GM12878 (cell line): ENCODE results near the gene CCDC85B. TPM values are rescaled to one million over a fixed set of nuclear protein-coding genes. Genes with fewer than 3 reads are reported as not detected.

ENCODE experiments used
- ATAC-seq: fragments of 200-7000 bp; cut with Tn5 transposase; 3 replicates; pipeline ENCODE4 v1.9.1; 2020; ENCODE audit warnings: mild to moderate bottlenecking, moderate library complexity
- BruUV-seq: library from RNA; stranded (reverse); fragments of 400-500 nt; replicated peaks from 2 replicates; lab custom pipeline; 2021; lab: Mats Ljungman, UMichigan
- CTCF ChIA-PET: fragments of 300-600 bp; sonication (Branson Sonifier 250); formaldehyde crosslinking; extraction: SDS; loops from one replicate; lab custom pipeline; 2021; ENCODE audit warnings: inconsistent platforms; lab: Yijun Ruan, JAX
- POLR2A ChIA-PET: fragments of 350-600 bp; formaldehyde crosslinking; extraction: SDS; loops from one replicate; lab custom pipeline; 2021; ENCODE audit warnings: inconsistent platforms; lab: Charles Lee
- RAD21 ChIA-PET: fragments of 300-600 bp; sonication (Branson Sonifier 250); formaldehyde crosslinking; loops from one replicate; lab custom pipeline; 2023; ENCODE audit warnings: antibody characterized with exemption; ENCODE audit not compliant: unreplicated experiment; lab: Charles Lee
- SMC1A ChIA-PET: fragments of 300-600 bp; sonication (Branson Sonifier 250); formaldehyde crosslinking; loops from one replicate; lab custom pipeline; 2023; ENCODE audit not compliant: unreplicated experiment, uncharacterized antibody; lab: Charles Lee
- DNase-seq: peaks from one replicate; pipeline ENCODE4 v3.0.0-alpha.2; 2011; ENCODE audit warnings: low read depth, low spot score
- FAIRE-seq: peaks from 3 replicates; lab custom pipeline; 2011; peaks lifted over from hg19 to GRCh38; lab: Jason Lieb, UNC
- H2AFZ ChIP-seq: 2 replicates; pipeline ENCODE4 v1.6.0; 2011; ENCODE audit warnings: low read depth, low read length, control low read depth; ENCODE audit not compliant: control insufficient read depth
- H3K27ac ChIP-seq: 2 replicates; pipeline ENCODE4 v1.5.1; 2011; ENCODE audit warnings: control low read depth; ENCODE audit not compliant: control insufficient read depth, insufficient read depth
- H3K27me3 ChIP-seq, 2 experiments: replicated peaks in 1 of 2; 2 replicates each; pipeline versions ENCODE4 v1.6.0 to v1.6.1; 2011; ENCODE audit warnings: low read length in 1 of 2; ENCODE audit not compliant: control insufficient read depth in 2 of 2, insufficient read depth in 2 of 2
- H3K36me3 ChIP-seq, 2 experiments: 2 replicates each; pipeline ENCODE4 v1.5.1; 2011; ENCODE audit warnings: low read length in 1 of 2; ENCODE audit not compliant: control insufficient read depth in 2 of 2, insufficient read depth in 2 of 2
- H3K4me1 ChIP-seq: 2 replicates; pipeline ENCODE4 v1.6.1; 2011; ENCODE audit warnings: mild to moderate bottlenecking, low read length, moderate library complexity, mixed read lengths; ENCODE audit not compliant: control insufficient read depth, insufficient read depth
- H3K4me2 ChIP-seq: 2 replicates; pipeline ENCODE4 v1.6.0; 2011; ENCODE audit warnings: control low read depth; ENCODE audit not compliant: control insufficient read depth, insufficient read depth
- H3K4me3 ChIP-seq: fragments of 200-600 bp; sonication (generic); 2 replicates; pipeline ENCODE4 v1.5.1; 2016
- H3K79me2 ChIP-seq: 2 replicates; pipeline ENCODE4 v1.6.0; 2011; ENCODE audit warnings: low read length; ENCODE audit not compliant: control insufficient read depth, insufficient read depth
- H3K9ac ChIP-seq: 2 replicates; pipeline ENCODE4 v1.8.0; 2011; ENCODE audit warnings: low read length, control low read depth, mixed read lengths; ENCODE audit not compliant: control insufficient read depth, insufficient read depth
- H3K9me3 ChIP-seq: replicated peaks from 3 replicates; pipeline ENCODE4 v1.5.1; 2011; ENCODE audit warnings: mild to moderate bottlenecking, low read length; ENCODE audit not compliant: control insufficient read depth, insufficient read depth
- H4K20me1 ChIP-seq: 2 replicates; pipeline ENCODE4 v1.6.0; 2011; ENCODE audit not compliant: control insufficient read depth, insufficient read depth
- KDM1A ChIP-seq: fragments of 200-600 bp; sonication (generic); IDR thresholded peaks from 2 replicates; pipeline ENCODE4 v1.6.1; 2016; ENCODE audit warnings: borderline replicate concordance
- POLR2A ChIP-seq: IDR thresholded peaks from 2 replicates; pipeline ENCODE4 v1.6.1; 2011; ENCODE audit warnings: low read depth, mild to moderate bottlenecking, low read length
- RELA ChIP-seq: fragments of 450-650 bp; IDR thresholded peaks from 2 replicates; pipeline ENCODE4 v1.8.0; 2014; ENCODE audit warnings: borderline replicate concordance; ENCODE audit not compliant: partially characterized antibody
- SMAD5 ChIP-seq: IDR thresholded peaks from 2 replicates; pipeline ENCODE4 v1.6.1; 2016; ENCODE audit warnings: antibody characterized with exemption, low read depth
- SRF ChIP-seq, 2 experiments: IDR thresholded peaks; 2 replicates each; pipeline ENCODE4 v1.6.1; 2011; ENCODE audit warnings: low read depth in 2 of 2, low read length in 2 of 2, mild to moderate bottlenecking in 1 of 2, moderate library complexity in 1 of 2
- WGBS: methylation state at CpG from one replicate; pipeline ENCODE4 v1.1.6; 2016; ENCODE audit warnings: low lambda C conversion rate; ENCODE audit not compliant: insufficient replicate concordance, insufficient coverage; ENCODE audit errors: missing lambda C conversion rate; 5-methylcytosine and 5-hydroxymethylcytosine counted together
- in situ Hi-C: fragments of 300-500 bp; cut with MboI; formaldehyde crosslinking; loops from 9 replicates; pipeline ENCODE4 v1.14.3; 2018; ENCODE audit warnings: mixed read lengths
- intact Hi-C: fragments of 100-400 bp; cut with micrococcal nuclease; formaldehyde crosslinking; loops from one replicate; pipeline ENCODE4 v1.14.2; 2022; ENCODE audit not compliant: unreplicated experiment
- polyA plus RNA-seq, 11 experiments: library from polyadenylated mRNA; depleted of rRNA in 4 of 11; unstranded in 6 of 11; stranded (reverse) in 5 of 11; fragments of >200 nt; fragmentation: Nextera tagmentation in 4 of 11; fragmentation: Illumina TruSeq in 1 of 11; extraction: Ambion mirVana in 4 of 11; extraction: Trizol in 1 of 11; gene quantifications; 1 replicate in 1 of 11; 2 replicates in 10 of 11; pipeline versions ENCODE4 v1.2.1 to v1.2.3, GENCODE V29; 2011 to 2016; ENCODE audit warnings: inconsistent platforms in 2 of 11, missing spikeins in 2 of 11, low read depth in 1 of 11
- total RNA-seq, 4 experiments: library from RNA; depleted of rRNA in 3 of 4; stranded (reverse); fragments of >200 nt in 3 of 4; fragmentation: Illumina TruSeq in 1 of 4; extraction: Trizol in 1 of 4; gene quantifications; 2 replicates each; pipeline versions ENCODE4 v1.2.1 to v1.2.3, GENCODE V29; 2013 to 2021
- TF ChIP-seq, protein P1 (sequence below): fragments of 450-650 bp; formaldehyde crosslinking; IDR thresholded peaks from 2 replicates; pipeline ENCODE4 v1.4.0; 2022; ENCODE audit warnings: mild to moderate bottlenecking, moderate library complexity

Gene CCDC85B
- total and polyA plus RNA-seq, 10 of the 15 experiments (the other 5 are each of a cell fraction or from before 2014, with no cell fraction given): 0.32 to 114 (median 49.5) TPM

- H3K4me1 ChIP-seq: peaks cover 36% of the 10 kb centered on the region
- CTCF ChIA-PET: interaction anchor here (0.9 to 2.1 kb wide), 3 partner anchors 25 to 71 kb away, joined by 3 to 9 read pairs (median 4); no protein-coding TSS in a partner anchor
- no peak for ATAC-seq
- intact Hi-C loops (no loop called here), in situ Hi-C loops (no loop called here)
- H3K4me2 ChIP-seq: peak overlapping the region; percentile 87
- POLR2A ChIA-PET: interaction anchor here (1.0 to 2.5 kb wide), 4 partner anchors 26 to 59 kb away, joined by 3 to 17 read pairs (median 7); partner anchors contain the start of genes CCDC85B and FIBP
- no peaks in the 10 kb centered on the region for H3K27me3 ChIP-seq
- no peak overlapping the region; the same call in 1 of the 2 replicates for H3K4me3 ChIP-seq
- no TSS peak for BruUV-seq
- RAD21 ChIA-PET: no interaction called here
- no peaks in the 10 kb centered on the region for H3K9me3 ChIP-seq
- no peak overlapping the region for H2AFZ ChIP-seq
- no peak for FAIRE-seq
- no peak for DNase-seq
- WGBS: 94% methylated on average over 3 of the region's 3 CpGs
- SMC1A ChIA-PET: interaction anchor here (1.7 kb wide), 1 partner anchor 23 kb away, joined by 6 read pairs; no protein-coding TSS in a partner anchor
- no peaks in the 10 kb centered on the region; a peak in 1 of 4 replicates for H3K36me3 ChIP-seq
- H3K27ac ChIP-seq: no peak overlapping the region
- TF ChIP-seq SMAD5 (0 out of 2 replicates have a peak, but pooled peaks have one; percentile 2), KDM1A (no peak)
- H4K20me1 ChIP-seq: no peaks in the 10 kb centered on the region
- peaks cover 34% of the 10 kb centered on the region for H3K79me2 ChIP-seq
- no peak overlapping the region for H3K9ac ChIP-seq
Measured at GRCh38 chr11:65917077-65917433, 26.6 kb downstream of the CCDC85B start.

GRCh38 chr11:65917434-65918210 lies 27.1 kb downstream of the CCDC85B start:
- intact Hi-C loops (loop anchor here (2.0 kb wide), 1 partner anchor 43 kb away; the partner anchor contains the start of gene SART1), in situ Hi-C loops (no loop called here)
- H3K9me3 ChIP-seq: no peaks in the 10 kb centered on the region
- H3K4me1 ChIP-seq: peaks cover 30% of the 10 kb centered on the region
- peak overlapping the region; percentile 82 for H3K4me3 ChIP-seq
- SMC1A ChIA-PET: interaction anchor here (0.7 to 1.7 kb wide), 3 partner anchors 19 to 28 kb away, joined by 3 to 6 read pairs (median 5); no protein-coding TSS in a partner anchor
- RAD21 ChIA-PET: interaction anchor here (1.0 to 1.1 kb wide), 3 partner anchors 24 to 58 kb away, joined by 3 to 4 read pairs (median 4); partner anchors contain the start of genes CCDC85B and MUS81
- peak overlapping the region; percentile 99 for H3K9ac ChIP-seq
- H3K36me3 ChIP-seq: no peaks in the 10 kb centered on the region; a peak in 2 of 4 replicates
- H3K27me3 ChIP-seq: no peaks in the 10 kb centered on the region
- no TSS peak for BruUV-seq
- TF ChIP-seq RELA (no peak), POLR2A (peak; percentile 54), SRF (IDR thresholded peaks at IDR 0.05; ENCODE audit: low read depth in 2 of 2, low read length in 2 of 2) (0 out of 4 replicates have a peak, but pooled peaks of 1 of the 2 experiments have one; percentile 3)
- TF ChIP-seq, protein P1, sequence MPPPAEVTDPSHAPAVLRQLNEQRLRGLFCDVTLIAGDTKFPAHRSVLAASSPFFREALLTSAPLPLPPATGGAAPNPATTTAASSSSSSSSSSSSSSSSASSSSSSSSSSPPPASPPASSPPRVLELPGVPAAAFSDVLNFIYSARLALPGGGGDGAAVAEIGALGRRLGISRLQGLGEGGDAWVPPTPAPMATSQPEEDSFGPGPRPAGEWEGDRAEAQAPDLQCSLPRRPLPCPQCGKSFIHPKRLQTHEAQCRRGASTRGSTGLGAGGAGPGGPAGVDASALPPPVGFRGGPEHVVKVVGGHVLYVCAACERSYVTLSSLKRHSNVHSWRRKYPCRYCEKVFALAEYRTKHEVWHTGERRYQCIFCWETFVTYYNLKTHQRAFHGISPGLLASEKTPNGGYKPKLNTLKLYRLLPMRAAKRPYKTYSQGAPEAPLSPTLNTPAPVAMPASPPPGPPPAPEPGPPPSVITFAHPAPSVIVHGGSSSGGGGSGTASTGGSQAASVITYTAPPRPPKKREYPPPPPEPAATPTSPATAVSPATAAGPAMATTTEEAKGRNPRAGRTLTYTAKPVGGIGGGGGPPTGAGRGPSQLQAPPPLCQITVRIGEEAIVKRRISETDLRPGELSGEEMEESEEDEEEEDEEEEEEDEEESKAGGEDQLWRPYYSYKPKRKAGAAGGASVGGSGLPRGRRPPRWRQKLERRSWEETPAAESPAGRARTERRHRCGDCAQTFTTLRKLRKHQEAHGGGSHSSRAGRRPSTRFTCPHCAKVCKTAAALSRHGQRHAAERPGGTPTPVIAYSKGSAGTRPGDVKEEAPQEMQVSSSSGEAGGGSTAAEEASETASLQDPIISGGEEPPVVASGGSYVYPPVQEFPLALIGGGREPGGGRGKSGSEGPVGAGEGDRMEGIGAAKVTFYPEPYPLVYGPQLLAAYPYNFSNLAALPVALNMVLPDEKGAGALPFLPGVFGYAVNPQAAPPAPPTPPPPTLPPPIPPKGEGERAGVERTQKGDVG: 0 out of 2 replicates have a peak, but pooled peaks have one; percentile 19
- POLR2A ChIA-PET: interaction anchor here (0.6 to 2.5 kb wide), 8 partner anchors 16 to 351 kb away, joined by 3 to 17 read pairs (median 6); partner anchors contain the start of genes CCDC85B, FIBP and FOSL1
- no peak overlapping the region for H2AFZ ChIP-seq
- CTCF ChIA-PET: interaction anchor here (0.7 to 2.1 kb wide), 9 partner anchors 11 to 206 kb away, joined by 3 to 9 read pairs (median 4); partner anchors contain the start of genes CCDC85B and KAT5
- no peak for DNase-seq
- H3K4me2 ChIP-seq: peak overlapping the region; percentile 87
- no peak for ATAC-seq
- H3K27ac ChIP-seq: peak overlapping the region; percentile 91
- 92% methylated on average over 35 of the region's 35 CpGs for WGBS
- H4K20me1 ChIP-seq: no peaks in the 10 kb centered on the region
- no peak for FAIRE-seq
- peaks cover 34% of the 10 kb centered on the region for H3K79me2 ChIP-seq
